HepG2 (cell line): ENCODE results near the gene SPRED3. TPM values are rescaled to one million over a fixed set of nuclear protein-coding genes. Genes with fewer than 3 reads are reported as not detected.

ENCODE experiments used
- ARHGAP35 ChIP-seq: sonication (generic); formaldehyde crosslinking; IDR thresholded peaks from 2 replicates; pipeline ENCODE4 v1.9.0; 2022; ENCODE audit warnings: mild to moderate bottlenecking, inconsistent platforms, moderate library complexity, missing genetic modification reagents, borderline replicate concordance
- BCL6 ChIP-seq: IDR thresholded peaks from 2 replicates; pipeline ENCODE4 v1.6.1; 2016; ENCODE audit warnings: missing genetic modification reagents, missing compliant biosample characterization
- CC2D1A ChIP-seq: sonication (generic); formaldehyde crosslinking; IDR thresholded peaks from 2 replicates; pipeline ENCODE4 v1.8.1; 2023; ENCODE audit warnings: mild to moderate bottlenecking, missing genetic modification reagents
- EHMT2 ChIP-seq: fragments of 200-600 bp; sonication (generic); IDR thresholded peaks from 2 replicates; pipeline ENCODE4 v1.7.0; 2017; ENCODE audit warnings: antibody characterized with exemption, low read depth, low read length, borderline replicate concordance
- GZF1 ChIP-seq: sonication (generic); formaldehyde crosslinking; IDR thresholded peaks from 2 replicates; pipeline ENCODE4 v1.5.1; 2020; ENCODE audit warnings: mild to moderate bottlenecking, missing genetic modification reagents
- IRF2 ChIP-seq: IDR thresholded peaks from 2 replicates; pipeline ENCODE4 v1.6.1; 2018; ENCODE audit warnings: missing genetic modification reagents, missing compliant biosample characterization
- ISX ChIP-seq: sonication (generic); formaldehyde crosslinking; conservative IDR thresholded peaks from 2 replicates; pipeline ENCODE4 v1.5.0; 2020; ENCODE audit warnings: missing genetic modification reagents
- KDM1A ChIP-seq: IDR thresholded peaks from 2 replicates; pipeline ENCODE4 v1.6.1; 2016; ENCODE audit warnings: missing compliant biosample characterization
- MAF1 ChIP-seq: sonication (generic); formaldehyde crosslinking; IDR thresholded peaks from 2 replicates; pipeline ENCODE4 v1.5.0; 2020; ENCODE audit warnings: missing genetic modification reagents, borderline replicate concordance
- MLXIP ChIP-seq: sonication (generic); formaldehyde crosslinking; IDR thresholded peaks from 2 replicates; pipeline ENCODE4 v1.9.0; 2021; ENCODE audit warnings: missing genetic modification reagents, borderline replicate concordance
- NFYB ChIP-seq: sonication (generic); formaldehyde crosslinking; IDR thresholded peaks from 2 replicates; pipeline ENCODE4 v1.4.0; 2020; ENCODE audit warnings: missing genetic modification reagents
- SSRP1 ChIP-seq: IDR thresholded peaks from 2 replicates; pipeline ENCODE4 v1.6.1; 2016; ENCODE audit warnings: control low read depth
- TFDP2 ChIP-seq: sonication (generic); formaldehyde crosslinking; IDR thresholded peaks from 2 replicates; pipeline ENCODE4 v1.4.0; 2020; ENCODE audit warnings: missing genetic modification reagents
- U2AF1 ChIP-seq: fragments of 200-400 bp; formaldehyde crosslinking; optimal IDR thresholded peaks from 2 replicates; pipeline ENCODE3; 2017; ENCODE audit warnings: mild to moderate bottlenecking, low read depth, low read length
- WIZ ChIP-seq: sonication (generic); formaldehyde crosslinking; IDR thresholded peaks from 2 replicates; pipeline ENCODE4 v1.5.1; 2020; ENCODE audit warnings: mild to moderate bottlenecking, missing genetic modification reagents
- ZNF431 ChIP-seq: sonication (generic); formaldehyde crosslinking; IDR thresholded peaks from 2 replicates; pipeline ENCODE4 v1.9.0; 2022; ENCODE audit warnings: missing genetic modification reagents, low read depth, mild to moderate bottlenecking, borderline replicate concordance
- ZNF503 ChIP-seq: sonication (generic); formaldehyde crosslinking; IDR thresholded peaks from 2 replicates; pipeline ENCODE4 v1.4.0; 2020; ENCODE audit warnings: missing genetic modification reagents
- polyA plus RNA-seq, 8 experiments: library from polyadenylated mRNA; depleted of rRNA in 3 of 8; stranded (reverse) in 7 of 8; unstranded in 1 of 8; fragments of >200 nt; fragmentation: Illumina TruSeq in 4 of 8; extraction: Trizol in 4 of 8; gene quantifications; 2 replicates each; pipeline versions ENCODE4 v1.2.1 to v1.2.3, GENCODE V29; 2011 to 2016; ENCODE audit warnings: low read depth in 4 of 8, missing spikeins in 1 of 8, mixed read lengths in 1 of 8; ENCODE audit not compliant: insufficient read depth in 1 of 8
- total RNA-seq, 5 experiments: library from RNA; depleted of rRNA; stranded (reverse); fragments of >200 nt; fragmentation: Illumina TruSeq; extraction: Trizol; gene quantifications; 2 replicates each; pipeline ENCODE4 v1.2.3, GENCODE V29; 2016; ENCODE audit warnings: low read depth in 1 of 5
- TF ChIP-seq, protein P1 (sequence below): sonication (generic); formaldehyde crosslinking; IDR thresholded peaks from 2 replicates; pipeline ENCODE4 v1.4.0; 2020; ENCODE audit warnings: missing genetic modification reagents
- TF ChIP-seq, protein P2 (sequence below): sonication (generic); formaldehyde crosslinking; IDR thresholded peaks from 2 replicates; pipeline ENCODE4 v1.8.1; 2023; ENCODE audit warnings: mild to moderate bottlenecking, moderate library complexity, missing genetic modification reagents

Gene SPRED3
- total and polyA plus RNA-seq, 2 of the 13 experiments (the other 11 are each of a cell fraction or from before 2014, with no cell fraction given): 0.15 to 0.17 TPM

- TF ChIP-seq ZNF503 (CRISPR knock-in tag) (peak; percentile 55; the same call in 1 of the 2 replicates), EHMT2 (no peak), BCL6 (CRISPR knock-in tag) (0 out of 2 replicates have a peak, but pooled peaks have one; percentile 17), ZNF431 (CRISPR knock-in tag) (no peak), TFDP2 (CRISPR knock-in tag) (peak; percentile 97), U2AF1 (peak; percentile 39), MLXIP (no peak), CC2D1A (no peak), NFYB (CRISPR knock-in tag) (peak; percentile 95), MAF1 (CRISPR knock-in tag) (no peak), ARHGAP35 (CRISPR knock-in tag) (peak; percentile 63; the same call in 1 of the 2 replicates), KDM1A (CRISPR knock-in tag) (no peak), ISX (CRISPR knock-in tag) (0 out of 2 replicates have a peak, but pooled peaks have one; percentile 65), IRF2 (CRISPR knock-in tag) (peak; percentile 55; the same call in 1 of the 2 replicates), SSRP1 (CRISPR knock-in tag) (no peak), GZF1 (CRISPR knock-in tag) (no peak), WIZ (CRISPR knock-in tag) (no peak)
- TF ChIP-seq, protein P1, sequence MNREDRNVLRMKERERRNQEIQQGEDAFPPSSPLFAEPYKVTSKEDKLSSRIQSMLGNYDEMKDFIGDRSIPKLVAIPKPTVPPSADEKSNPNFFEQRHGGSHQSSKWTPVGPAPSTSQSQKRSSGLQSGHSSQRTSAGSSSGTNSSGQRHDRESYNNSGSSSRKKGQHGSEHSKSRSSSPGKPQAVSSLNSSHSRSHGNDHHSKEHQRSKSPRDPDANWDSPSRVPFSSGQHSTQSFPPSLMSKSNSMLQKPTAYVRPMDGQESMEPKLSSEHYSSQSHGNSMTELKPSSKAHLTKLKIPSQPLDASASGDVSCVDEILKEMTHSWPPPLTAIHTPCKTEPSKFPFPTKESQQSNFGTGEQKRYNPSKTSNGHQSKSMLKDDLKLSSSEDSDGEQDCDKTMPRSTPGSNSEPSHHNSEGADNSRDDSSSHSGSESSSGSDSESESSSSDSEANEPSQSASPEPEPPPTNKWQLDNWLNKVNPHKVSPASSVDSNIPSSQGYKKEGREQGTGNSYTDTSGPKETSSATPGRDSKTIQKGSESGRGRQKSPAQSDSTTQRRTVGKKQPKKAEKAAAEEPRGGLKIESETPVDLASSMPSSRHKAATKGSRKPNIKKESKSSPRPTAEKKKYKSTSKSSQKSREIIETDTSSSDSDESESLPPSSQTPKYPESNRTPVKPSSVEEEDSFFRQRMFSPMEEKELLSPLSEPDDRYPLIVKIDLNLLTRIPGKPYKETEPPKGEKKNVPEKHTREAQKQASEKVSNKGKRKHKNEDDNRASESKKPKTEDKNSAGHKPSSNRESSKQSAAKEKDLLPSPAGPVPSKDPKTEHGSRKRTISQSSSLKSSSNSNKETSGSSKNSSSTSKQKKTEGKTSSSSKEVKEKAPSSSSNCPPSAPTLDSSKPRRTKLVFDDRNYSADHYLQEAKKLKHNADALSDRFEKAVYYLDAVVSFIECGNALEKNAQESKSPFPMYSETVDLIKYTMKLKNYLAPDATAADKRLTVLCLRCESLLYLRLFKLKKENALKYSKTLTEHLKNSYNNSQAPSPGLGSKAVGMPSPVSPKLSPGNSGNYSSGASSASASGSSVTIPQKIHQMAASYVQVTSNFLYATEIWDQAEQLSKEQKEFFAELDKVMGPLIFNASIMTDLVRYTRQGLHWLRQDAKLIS: no peak
- TF ChIP-seq, protein P2, sequence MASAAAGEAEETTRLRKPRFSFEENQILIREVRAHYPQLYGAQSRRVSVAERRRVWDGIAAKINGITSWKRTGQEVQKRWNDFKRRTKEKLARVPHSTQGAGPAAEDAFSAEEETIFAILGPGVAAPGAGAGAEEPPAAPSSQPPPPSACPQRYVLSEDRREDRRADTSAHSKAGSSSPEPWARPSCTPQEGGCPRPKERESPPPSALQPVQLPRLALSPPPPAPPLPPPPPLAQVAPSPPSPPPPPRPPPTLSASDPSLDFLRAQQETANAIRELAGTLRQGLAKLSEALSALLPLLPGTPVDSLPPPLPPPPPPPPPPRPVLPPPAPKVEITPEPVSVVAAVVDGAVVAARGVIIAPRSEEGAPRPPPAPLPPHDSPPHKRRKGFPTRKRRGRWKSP (CRISPR knock-in tag): peak; percentile 68; the same call in 1 of the 2 replicates
Measured at GRCh38 chr19:38402967-38403674, 14.6 kb downstream of the SPRED3 start, which contains the start of gene FAM98C (continued).
